ENCODE measurements around the gene IL22.

The IL22 gene

GRCh38 chr12:68253504-68253903 lies at the start of gene IL22:
IL22 (minus strand) TSS chr12:68253604; CDS start chr12:68253448, 156 bp downstream.
- no peak for DNase-seq

- no peak for DNase-seq
Observed at GRCh38 chr12:68297929-68298328, 44.5 kb upstream of the IL22 start.

GRCh38 chr12:68294251-68294650 lies 40.8 kb upstream of the IL22 start:
- DNase-seq = no peak

- no peak for DNase-seq
Observed at GRCh38 chr12:68293347-68293746, 39.9 kb upstream of the IL22 start.

GRCh38 chr12:68292151-68292943 lies 38.9 kb upstream of the IL22 start:
- no peak for DNase-seq

- no peak for DNase-seq
Observed at GRCh38 chr12:68291396-68292036, 38.1 kb upstream of the IL22 start.

GRCh38 chr12:68290126-68290525 lies 36.7 kb upstream of the IL22 start:
- DNase-seq = no peak

GRCh38 chr12:68287106-68287505 lies 33.7 kb upstream of the IL22 start:
- no peak for DNase-seq

GRCh38 chr12:68286396-68286795 lies 33.0 kb upstream of the IL22 start:
- no peak for DNase-seq

- no peak for DNase-seq
Observed at GRCh38 chr12:68285541-68285940, 32.1 kb upstream of the IL22 start.

- DNase-seq = no peak
Observed at GRCh38 chr12:68281322-68282077, 28.1 kb upstream of the IL22 start.

GRCh38 chr12:68280240-68280639 lies 26.8 kb upstream of the IL22 start:
- DNase-seq = no peak

- DNase-seq = no peak
Observed at GRCh38 chr12:68279227-68280054, 26.0 kb upstream of the IL22 start.

GRCh38 chr12:68276402-68276930 lies 23.1 kb upstream of the IL22 start:
- DNase-seq = no peak

GRCh38 chr12:68272732-68273131 lies 19.3 kb upstream of the IL22 start:
- no peak for DNase-seq

- no peak for DNase-seq
Observed at GRCh38 chr12:68271346-68271745, 17.9 kb upstream of the IL22 start.

GRCh38 chr12:68270358-68270757 lies 17.0 kb upstream of the IL22 start:
- DNase-seq = no peak

- DNase-seq = no peak
Observed at GRCh38 chr12:68269779-68270178, 16.4 kb upstream of the IL22 start.

- DNase-seq = no peak
Observed at GRCh38 chr12:68268967-68269366, 15.6 kb upstream of the IL22 start.

- DNase-seq = no peak
Observed at GRCh38 chr12:68267892-68268396, 14.5 kb upstream of the IL22 start.

- no peak for DNase-seq
Observed at GRCh38 chr12:68264857-68265256, 11.5 kb upstream of the IL22 start.

GRCh38 chr12:68264158-68264855 lies 10.9 kb upstream of the IL22 start:
- no peak for DNase-seq
